Activated CD8-positive, alpha-beta memory T cell treated with anti-CD3 and anti-CD28 coated beads, Interleukin-2, amount 50 U/mL, for 48 hours (primary cell): ENCODE measurements around the gene CSGALNACT2.
"Not testable (repeated sequence)": the region's sequence is repeated elsewhere in the genome, so short reads cannot be mapped to it uniquely, and the experiment has no call there.

Experiments
- DNase-seq: peaks from one replicate; pipeline ENCODE4 v3.0.0-alpha.2; 2020

The CSGALNACT2 gene, protein sequence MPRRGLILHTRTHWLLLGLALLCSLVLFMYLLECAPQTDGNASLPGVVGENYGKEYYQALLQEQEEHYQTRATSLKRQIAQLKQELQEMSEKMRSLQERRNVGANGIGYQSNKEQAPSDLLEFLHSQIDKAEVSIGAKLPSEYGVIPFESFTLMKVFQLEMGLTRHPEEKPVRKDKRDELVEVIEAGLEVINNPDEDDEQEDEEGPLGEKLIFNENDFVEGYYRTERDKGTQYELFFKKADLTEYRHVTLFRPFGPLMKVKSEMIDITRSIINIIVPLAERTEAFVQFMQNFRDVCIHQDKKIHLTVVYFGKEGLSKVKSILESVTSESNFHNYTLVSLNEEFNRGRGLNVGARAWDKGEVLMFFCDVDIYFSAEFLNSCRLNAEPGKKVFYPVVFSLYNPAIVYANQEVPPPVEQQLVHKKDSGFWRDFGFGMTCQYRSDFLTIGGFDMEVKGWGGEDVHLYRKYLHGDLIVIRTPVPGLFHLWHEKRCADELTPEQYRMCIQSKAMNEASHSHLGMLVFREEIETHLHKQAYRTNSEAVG

GRCh38 chr10:43138021-43138756, at the start of gene CSGALNACT2:
Gene CSGALNACT2, plus strand, starts transcription at chr10:43138445. Its CDS starts 16,705 bp downstream, at chr10:43155150.
- DNase-seq, result peak; percentile 93

- no peak for DNase-seq
Observed at GRCh38 chr10:43089519-43089918, 48.7 kb upstream of the CSGALNACT2 start.

DNA sequence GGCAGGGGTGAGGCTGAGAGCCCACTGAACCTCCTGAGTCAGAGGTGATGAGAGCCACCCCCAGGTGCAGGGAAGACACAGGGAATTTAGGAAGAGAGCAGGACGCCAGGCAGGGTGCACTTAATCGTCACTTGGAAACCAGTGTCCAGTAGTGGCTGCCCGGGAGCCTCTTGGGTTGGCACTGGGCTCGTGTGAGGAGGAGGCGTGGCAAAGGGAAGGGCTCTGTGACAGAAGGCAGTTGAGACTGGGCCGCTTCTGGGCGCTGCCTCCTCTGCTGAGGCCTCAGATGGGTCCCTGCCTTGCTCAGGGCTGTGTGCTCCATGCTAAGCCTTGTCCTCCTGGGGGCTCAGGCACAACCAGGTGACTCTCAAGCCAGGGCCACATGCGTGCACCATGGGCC, 48.1 kb upstream of the CSGALNACT2 start:
- no peak for DNase-seq

DNA sequence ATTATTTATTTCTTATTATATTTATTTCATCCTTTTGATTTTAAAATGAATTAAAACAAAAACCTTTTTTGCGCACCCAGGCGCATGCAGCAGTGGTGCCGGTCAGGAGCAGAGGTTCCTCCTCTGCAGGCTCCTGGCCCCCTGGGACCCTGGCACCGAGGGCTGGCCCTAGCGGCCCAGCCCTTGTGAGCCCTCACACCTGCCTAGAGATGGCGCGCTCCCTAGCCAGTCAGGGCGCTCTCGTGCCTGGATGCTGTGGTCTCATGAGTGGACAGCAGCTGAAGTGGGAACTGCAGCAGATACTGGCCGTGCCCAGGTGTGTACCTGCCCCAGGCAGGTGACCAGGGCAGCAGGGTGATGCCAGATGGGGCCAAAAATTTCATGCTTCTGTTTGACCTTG, 47.6 kb upstream of the CSGALNACT2 start:
- DNase-seq, result no peak

DNA sequence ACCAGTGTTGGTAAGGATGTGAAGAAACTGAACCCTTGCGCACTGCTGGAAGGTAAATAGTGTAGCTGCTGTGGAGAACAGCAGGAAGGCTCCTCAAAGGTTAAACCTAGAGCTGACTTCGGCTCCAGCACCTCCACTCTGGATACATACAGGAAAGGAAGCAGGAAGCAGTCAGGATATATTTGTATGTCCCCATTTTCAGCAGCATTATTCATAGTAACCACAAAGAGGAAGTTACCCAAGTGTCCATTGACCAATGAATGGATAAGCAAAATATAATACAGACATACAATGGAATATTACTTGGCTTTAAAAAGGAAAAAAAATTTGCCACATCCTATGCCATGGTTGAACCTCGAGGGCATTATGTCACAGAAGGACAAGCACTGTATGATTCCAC, 46.4 kb upstream of the CSGALNACT2 start:
- DNase-seq, result no peak

GRCh38 chr10:43093423-43094076, 44.7 kb upstream of the CSGALNACT2 start:
- DNase-seq, result no peak

- no peak for DNase-seq
Observed at GRCh38 chr10:43094085-43094484, 44.2 kb upstream of the CSGALNACT2 start.

DNA sequence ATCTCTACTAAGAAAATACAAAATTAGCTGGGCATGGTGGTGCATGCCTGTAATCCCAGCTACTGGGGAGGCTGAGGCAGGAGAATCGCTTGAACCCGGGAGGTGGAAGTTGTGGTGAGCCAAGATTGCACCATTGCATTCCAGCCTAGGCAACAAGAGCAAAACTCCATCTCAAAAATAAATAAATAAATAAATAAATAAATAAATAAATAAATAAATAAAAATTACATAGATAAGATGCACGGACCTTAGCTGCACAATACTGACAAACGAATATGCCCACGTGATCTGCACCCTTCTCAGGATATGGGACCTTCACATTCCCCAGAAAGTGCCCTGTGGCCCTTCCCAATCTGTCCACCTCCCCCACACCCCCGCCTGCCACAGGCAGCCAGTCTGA, 38.9 kb upstream of the CSGALNACT2 start:
- DNase-seq, result not testable (repeated sequence)

- no peak for DNase-seq
Observed at GRCh38 chr10:43099928-43100327, 38.3 kb upstream of the CSGALNACT2 start.

- DNase-seq, result no peak
Observed at GRCh38 chr10:43100366-43100765, 37.9 kb upstream of the CSGALNACT2 start.

- no peak for DNase-seq
Observed at GRCh38 chr10:43102063-43102828, 36.0 kb upstream of the CSGALNACT2 start.

GRCh38 chr10:43105102-43105955, 32.9 kb upstream of the CSGALNACT2 start:
- DNase-seq, result peak; percentile 95

DNA sequence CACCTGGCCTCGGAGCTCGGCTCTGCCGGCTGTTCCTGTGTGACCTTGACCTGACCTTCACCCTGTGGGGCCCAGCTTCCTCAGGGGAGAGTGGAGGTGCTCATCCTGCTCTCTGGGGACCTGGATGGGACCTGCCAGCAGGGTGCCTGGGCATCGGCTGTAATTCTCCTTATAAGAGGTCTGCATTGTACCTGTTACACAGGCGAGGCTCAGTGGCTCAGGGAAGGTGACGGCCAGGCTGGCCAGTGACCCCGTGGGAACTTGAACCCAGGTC, 32.4 kb upstream of the CSGALNACT2 start:
- no peak for DNase-seq

GRCh38 chr10:43106256-43107091, 31.8 kb upstream of the CSGALNACT2 start:
- DNase-seq, result no peak

DNA sequence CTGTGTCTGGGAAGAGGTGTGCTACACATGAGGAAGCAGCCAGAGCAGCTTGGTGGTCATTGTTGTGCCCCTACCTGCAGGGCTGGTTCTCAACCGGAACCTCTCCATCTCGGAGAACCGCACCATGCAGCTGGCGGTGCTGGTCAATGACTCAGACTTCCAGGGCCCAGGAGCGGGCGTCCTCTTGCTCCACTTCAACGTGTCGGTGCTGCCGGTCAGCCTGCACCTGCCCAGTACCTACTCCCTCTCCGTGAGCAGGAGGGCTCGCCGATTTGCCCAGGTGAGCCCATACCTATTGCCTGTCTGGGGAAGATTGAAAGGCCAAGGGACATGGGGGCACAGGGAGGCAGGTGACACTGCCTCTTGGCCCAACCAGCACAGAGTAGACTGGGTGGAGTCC, 29.3 kb upstream of the CSGALNACT2 start:
- DNase-seq, result no peak

DNA sequence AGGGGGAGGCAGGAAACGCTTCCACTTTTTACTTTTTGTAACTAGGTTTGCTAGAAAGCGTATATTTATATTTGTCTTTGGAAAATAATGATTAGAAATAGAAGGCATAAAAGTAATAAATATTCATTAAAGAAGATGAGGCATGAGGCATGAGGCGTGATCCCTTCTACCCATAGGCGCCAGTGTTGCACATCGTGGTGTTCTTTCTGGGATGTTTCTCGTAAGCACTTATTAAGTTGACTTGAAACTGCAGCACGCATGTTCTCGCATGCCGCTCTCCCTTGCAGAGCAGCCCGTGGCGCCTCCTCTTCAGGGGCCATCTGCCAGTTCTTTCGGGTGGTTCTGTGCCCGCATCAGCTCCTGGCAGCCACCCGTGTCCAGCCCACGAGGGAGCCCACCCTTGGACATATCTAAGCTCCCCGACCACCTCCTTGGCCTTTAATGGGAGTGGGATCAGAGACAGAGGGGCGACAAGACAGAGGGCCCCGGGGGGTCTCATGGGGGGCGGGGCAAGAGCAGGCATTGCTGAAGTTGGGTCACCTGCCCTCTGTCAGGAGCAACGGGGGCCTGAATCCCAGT, 28.5 kb upstream of the CSGALNACT2 start:
- no peak for DNase-seq

- no peak for DNase-seq
Observed at GRCh38 chr10:43110338-43111071, 27.7 kb upstream of the CSGALNACT2 start.

GRCh38 chr10:43111101-43111500, 27.1 kb upstream of the CSGALNACT2 start:
- no peak for DNase-seq

- DNase-seq, result no peak
Observed at GRCh38 chr10:43111921-43112607, 26.2 kb upstream of the CSGALNACT2 start.
